ENCODE data around the gene UCK2. TPM values are rescaled to one million over a fixed set of nuclear protein-coding genes. Genes with fewer than 3 reads are reported as not detected.

UCK2 gene
- total and polyA plus RNA-seq, 2 experiments from 2014 or later, result 101 to 149 TPM

DNA sequence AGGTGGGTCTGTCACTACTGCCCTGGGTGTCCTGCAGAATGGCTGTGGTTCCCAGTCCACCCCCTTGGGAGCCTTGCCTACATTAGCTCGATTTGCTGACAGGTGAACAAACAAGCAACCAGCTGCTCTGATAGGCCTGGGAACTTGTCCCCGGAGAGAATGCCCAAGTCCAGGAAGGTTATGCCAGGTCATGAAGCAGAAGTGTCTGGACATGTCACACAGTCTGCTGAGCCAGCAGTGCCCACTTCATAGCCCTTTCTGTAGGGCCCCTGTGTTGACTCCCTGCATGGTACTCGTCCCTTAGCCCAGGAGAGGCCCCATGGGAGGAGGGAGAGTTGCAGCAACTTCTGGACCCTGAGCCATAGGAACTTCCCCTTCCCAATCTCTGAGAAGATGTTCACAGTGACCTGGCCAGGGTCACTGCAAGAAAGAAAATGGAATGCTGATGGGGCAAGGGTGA is 31.0 kb downstream of the UCK2 start:
- H3K27me3 ChIP-seq (ENCODE audit: insufficient read depth), result no peaks in the 10 kb centered on the region
- H3K4me2 ChIP-seq, result no peak overlapping the region
- TF ChIP-seq EZH2phosphoT487 (IDR thresholded peaks at IDR 0.05; ENCODE audit: unreplicated experiment) (no peak), JUNB (IDR thresholded peaks at IDR 0.05; ENCODE audit: unreplicated experiment) (no peak), ZNF331 (CRISPR knock-in tag; IDR thresholded peaks at IDR 0.05; ENCODE audit: low read depth) (no peak), POLR2AphosphoS5 (IDR thresholded peaks at IDR 0.05; ENCODE audit: low read depth) (no peak), REST (IDR thresholded peaks at IDR 0.05; ENCODE audit: unreplicated experiment) (no peak), CTCF (conservative IDR thresholded peaks at IDR 0.05; ENCODE audit: low read depth in 2 of 2) (no peak), ZNF462 (CRISPR knock-in tag; IDR thresholded peaks at IDR 0.05) (no peak), EZH2 (IDR thresholded peaks at IDR 0.05; ENCODE audit: low read depth, unreplicated experiment) (no peak), STAT1 (IDR thresholded peaks at IDR 0.05; ENCODE audit: unreplicated experiment) (no peak), NANOG (IDR thresholded peaks at IDR 0.05; ENCODE audit: borderline replicate concordance) (no peak), CREB1 (CRISPR knock-in tag; IDR thresholded peaks at IDR 0.05; ENCODE audit: low read depth) (no peak), ETS1 (IDR thresholded peaks at IDR 0.05) (no peak), ZNF114 (CRISPR knock-in tag; IDR thresholded peaks at IDR 0.05) (no peak)
- no peaks in the 10 kb centered on the region; the same call in 1 of the 2 replicates for H3K9me2 ChIP-seq (ENCODE audit: insufficient read depth)
- H3K4me3 ChIP-seq, result no peak overlapping the region
- Mint-ChIP-seq H3K9me3 (no peaks in the 10 kb centered on the region), H3K36me3 (ENCODE audit: low read depth) (peaks cover 16% of the 10 kb centered on the region), H3K4me1 (peaks cover 77% of the 10 kb centered on the region), H3K4me3 (no peak overlapping the region), H3K27ac (no peak overlapping the region), H3K27me3 (ENCODE audit: insufficient read depth, low read depth, poor library complexity) (peaks cover 8% of the 10 kb centered on the region)
- H3F3A ChIP-seq (replicated peaks; ENCODE audit: low read depth), result no peaks in the 10 kb centered on the region; the same call in 1 of the 2 replicates
- no peaks in the 10 kb centered on the region for H3K36me3 ChIP-seq (ENCODE audit: insufficient read depth)
- H3K4me1 ChIP-seq (ENCODE audit: insufficient read depth), result peaks cover 79% of the 10 kb centered on the region
- peaks cover 100% of the 10 kb centered on the region for H3K79me2 ChIP-seq (replicated peaks; ENCODE audit: insufficient read depth)
- DNase-seq (ENCODE audit: low spot score) (no peak), ATAC-seq (no peak)
- H2AFZ ChIP-seq, result no peak overlapping the region
- H4K20me1 ChIP-seq (replicated peaks; ENCODE audit: insufficient read depth), result peaks cover 87% of the 10 kb centered on the region
- no peak overlapping the region for H3K27ac ChIP-seq (ENCODE audit: low read depth)
